HepG2 (cell line): ENCODE results near the gene MED20. TPM values are rescaled to one million over a fixed set of nuclear protein-coding genes. Genes with fewer than 3 reads are reported as not detected.

Experiments used
- CREB1 ChIP-seq, 2 experiments: fragments of 450-650 bp in 1 of 2; IDR thresholded peaks; 2 replicates each; pipeline ENCODE4 v1.6.1; 2016 to 2017; ENCODE audit warnings: control low read depth in 1 of 2, mild to moderate bottlenecking in 1 of 2, missing compliant biosample characterization in 1 of 2, missing genetic modification characterization in 1 of 2
- MEIS1 ChIP-seq: sonication (generic); formaldehyde crosslinking; IDR thresholded peaks from 2 replicates; pipeline ENCODE4 v1.9.0; 2021; ENCODE audit warnings: mild to moderate bottlenecking, missing genetic modification reagents, moderate library complexity, borderline replicate concordance
- NCOA5 ChIP-seq: sonication (generic); formaldehyde crosslinking; IDR thresholded peaks from 2 replicates; pipeline ENCODE4 v1.4.0; 2020; ENCODE audit warnings: missing genetic modification reagents
- NFE2L1 ChIP-seq: sonication (generic); formaldehyde crosslinking; IDR thresholded peaks from 2 replicates; pipeline ENCODE4 v1.4.0; 2020; ENCODE audit warnings: missing genetic modification reagents, mild to moderate bottlenecking, borderline replicate concordance
- POGK ChIP-seq: sonication (generic); formaldehyde crosslinking; conservative IDR thresholded peaks from 2 replicates; pipeline ENCODE4 v1.8.0; 2022; ENCODE audit warnings: mild to moderate bottlenecking, moderate library complexity, missing genetic modification reagents
- RERE ChIP-seq: IDR thresholded peaks from 2 replicates; pipeline ENCODE4 v1.6.1; 2016; ENCODE audit warnings: low read depth, missing genetic modification reagents, missing compliant biosample characterization
- SATB2 ChIP-seq: sonication (generic); formaldehyde crosslinking; IDR thresholded peaks from 2 replicates; pipeline ENCODE4 v1.5.0; 2020; ENCODE audit warnings: missing genetic modification reagents
- SMAD1 ChIP-seq: sonication (generic); formaldehyde crosslinking; IDR thresholded peaks from 2 replicates; pipeline ENCODE4 v1.4.0; 2020; ENCODE audit warnings: missing genetic modification reagents, low read depth, mild to moderate bottlenecking, borderline replicate concordance
- SNAPC2 ChIP-seq: sonication (generic); formaldehyde crosslinking; IDR thresholded peaks from 2 replicates; pipeline ENCODE4 v1.8.1; 2022; ENCODE audit warnings: mild to moderate bottlenecking, missing genetic modification reagents
- TARDBP ChIP-seq: sonication (generic); formaldehyde crosslinking; IDR thresholded peaks from 2 replicates; pipeline ENCODE4 v1.8.0; 2022; ENCODE audit warnings: mild to moderate bottlenecking, missing genetic modification reagents
- TBL1XR1 ChIP-seq: fragments of 150-350 bp; IDR thresholded peaks from 2 replicates; pipeline ENCODE4 v1.6.1; 2014; ENCODE audit warnings: borderline replicate concordance, low read length; ENCODE audit not compliant: partially characterized antibody
- TFDP2 ChIP-seq: sonication (generic); formaldehyde crosslinking; IDR thresholded peaks from 2 replicates; pipeline ENCODE4 v1.4.0; 2020; ENCODE audit warnings: missing genetic modification reagents
- ZBTB7A ChIP-seq: sonication (generic); formaldehyde crosslinking; IDR thresholded peaks from 2 replicates; pipeline ENCODE4 v1.8.0; 2022; ENCODE audit warnings: mild to moderate bottlenecking, missing genetic modification reagents
- ZFX ChIP-seq: sonication (generic); formaldehyde crosslinking; IDR thresholded peaks from 2 replicates; pipeline ENCODE4 v1.4.0; 2020; ENCODE audit warnings: mild to moderate bottlenecking, low read depth, missing genetic modification reagents, moderate library complexity
- ZNF326 ChIP-seq: sonication (generic); formaldehyde crosslinking; IDR thresholded peaks from 2 replicates; pipeline ENCODE4 v1.4.0; 2020; ENCODE audit warnings: missing genetic modification reagents, borderline replicate concordance
- polyA plus RNA-seq, 8 experiments: library from polyadenylated mRNA; depleted of rRNA in 3 of 8; stranded (reverse) in 7 of 8; unstranded in 1 of 8; fragments of >200 nt; fragmentation: Illumina TruSeq in 4 of 8; extraction: Trizol in 4 of 8; gene quantifications; 2 replicates each; pipeline versions ENCODE4 v1.2.1 to v1.2.3, GENCODE V29; 2011 to 2016; ENCODE audit warnings: low read depth in 4 of 8, missing spikeins in 1 of 8, mixed read lengths in 1 of 8; ENCODE audit not compliant: insufficient read depth in 1 of 8
- total RNA-seq, 5 experiments: library from RNA; depleted of rRNA; stranded (reverse); fragments of >200 nt; fragmentation: Illumina TruSeq; extraction: Trizol; gene quantifications; 2 replicates each; pipeline ENCODE4 v1.2.3, GENCODE V29; 2016; ENCODE audit warnings: low read depth in 1 of 5
- TF ChIP-seq, protein P1 (sequence below): sonication (generic); formaldehyde crosslinking; IDR thresholded peaks from 2 replicates; pipeline ENCODE4 v1.8.1; 2023; ENCODE audit warnings: missing genetic modification reagents, inconsistent platforms, borderline replicate concordance
- TF ChIP-seq, protein P2 (sequence below): sonication (generic); formaldehyde crosslinking; IDR thresholded peaks from 2 replicates; pipeline ENCODE4 v1.4.0; 2020; ENCODE audit warnings: missing genetic modification reagents

The MED20 gene
- total and polyA plus RNA-seq, 2 of the 13 experiments (the other 11 are each of a cell fraction or from before 2014, with no cell fraction given): 28.1 to 41.1 TPM

GRCh38 chr6:41940759-41941279 is 19.9 kb upstream of the MED20 start (continued):
- TF ChIP-seq ZBTB7A (0 out of 2 replicates have a peak, but pooled peaks have one; percentile 10), NCOA5 (CRISPR knock-in tag) (no peak), NFE2L1 (CRISPR knock-in tag) (no peak), TBL1XR1 (no peak), SNAPC2 (CRISPR knock-in tag) (no peak), MEIS1 (no peak), TARDBP (CRISPR knock-in tag) (no peak), TFDP2 (CRISPR knock-in tag) (no peak), ZNF326 (no peak), SMAD1 (no peak), RERE (CRISPR knock-in tag) (no peak), SATB2 (CRISPR knock-in tag) (no peak), POGK (0 out of 2 replicates have a peak, but pooled peaks have one; percentile 48), ZFX (CRISPR knock-in tag) (0 out of 2 replicates have a peak, but pooled peaks have one; percentile 2), CREB1 (IDR thresholded peaks at IDR 0.05) (no peak), CREB1 (CRISPR knock-in tag; IDR thresholded peaks at IDR 0.05) (no peak)
- TF ChIP-seq, protein P1, sequence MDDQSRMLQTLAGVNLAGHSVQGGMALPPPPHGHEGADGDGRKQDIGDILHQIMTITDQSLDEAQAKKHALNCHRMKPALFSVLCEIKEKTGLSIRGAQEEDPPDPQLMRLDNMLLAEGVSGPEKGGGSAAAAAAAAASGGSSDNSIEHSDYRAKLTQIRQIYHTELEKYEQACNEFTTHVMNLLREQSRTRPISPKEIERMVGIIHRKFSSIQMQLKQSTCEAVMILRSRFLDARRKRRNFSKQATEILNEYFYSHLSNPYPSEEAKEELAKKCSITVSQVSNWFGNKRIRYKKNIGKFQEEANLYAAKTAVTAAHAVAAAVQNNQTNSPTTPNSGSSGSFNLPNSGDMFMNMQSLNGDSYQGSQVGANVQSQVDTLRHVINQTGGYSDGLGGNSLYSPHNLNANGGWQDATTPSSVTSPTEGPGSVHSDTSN: no peak
- TF ChIP-seq, protein P2, sequence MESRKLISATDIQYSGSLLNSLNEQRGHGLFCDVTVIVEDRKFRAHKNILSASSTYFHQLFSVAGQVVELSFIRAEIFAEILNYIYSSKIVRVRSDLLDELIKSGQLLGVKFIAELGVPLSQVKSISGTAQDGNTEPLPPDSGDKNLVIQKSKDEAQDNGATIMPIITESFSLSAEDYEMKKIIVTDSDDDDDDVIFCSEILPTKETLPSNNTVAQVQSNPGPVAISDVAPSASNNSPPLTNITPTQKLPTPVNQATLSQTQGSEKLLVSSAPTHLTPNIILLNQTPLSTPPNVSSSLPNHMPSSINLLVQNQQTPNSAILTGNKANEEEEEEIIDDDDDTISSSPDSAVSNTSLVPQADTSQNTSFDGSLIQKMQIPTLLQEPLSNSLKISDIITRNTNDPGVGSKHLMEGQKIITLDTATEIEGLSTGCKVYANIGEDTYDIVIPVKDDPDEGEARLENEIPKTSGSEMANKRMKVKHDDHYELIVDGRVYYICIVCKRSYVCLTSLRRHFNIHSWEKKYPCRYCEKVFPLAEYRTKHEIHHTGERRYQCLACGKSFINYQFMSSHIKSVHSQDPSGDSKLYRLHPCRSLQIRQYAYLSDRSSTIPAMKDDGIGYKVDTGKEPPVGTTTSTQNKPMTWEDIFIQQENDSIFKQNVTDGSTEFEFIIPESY: no peak
